ENCODE measurements around the gene GRM1.

GRM1 gene

GRCh38 chr6:146381486-146381885 lies 352.6 kb downstream of the GRM1 start:
- Histone ChIP-seq H3K4me1 (no peaks in the 10 kb centered on the region), H3K36me3 (no peaks in the 10 kb centered on the region)
- no peak for TF ChIP-seq CTCF (IDR thresholded peaks at IDR 0.05)

DNA sequence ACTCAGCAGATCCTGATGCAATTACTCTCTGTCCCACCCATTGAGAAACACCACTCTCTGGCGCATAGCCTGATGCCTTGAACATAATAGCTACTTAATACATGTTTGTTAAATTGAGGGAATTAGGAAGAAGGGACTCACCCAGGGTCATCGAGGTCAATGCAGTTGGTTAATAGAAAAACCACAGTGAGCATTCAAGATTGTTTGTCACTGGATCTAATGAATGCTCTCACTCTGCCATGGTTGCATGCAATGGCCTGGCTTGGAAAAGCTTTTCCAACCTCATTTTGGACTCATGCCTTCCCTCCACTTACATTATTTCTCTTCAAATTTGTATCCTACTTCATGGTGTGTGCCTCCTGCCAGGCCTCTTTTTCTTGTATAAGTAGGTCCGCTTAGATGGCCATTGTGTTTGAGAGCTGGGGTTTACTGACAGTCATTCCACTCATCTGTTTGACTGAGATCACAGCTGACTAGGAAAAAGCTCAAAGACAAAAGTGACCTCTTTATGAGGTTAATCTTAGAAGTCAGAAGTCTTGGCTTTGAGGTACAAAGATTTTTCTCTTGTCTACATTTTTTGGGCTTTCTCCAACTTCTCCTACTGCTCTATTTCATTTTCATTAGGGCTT lies 360.0 kb downstream of the GRM1 start:
- Histone ChIP-seq H3K4me1 (no peaks in the 10 kb centered on the region), H3K27me3 (no peaks in the 10 kb centered on the region), H3K27ac (no peak overlapping the region), H3K4me3 (no peak overlapping the region), H3K9me3 (no peaks in the 10 kb centered on the region), H3K36me3 (no peaks in the 10 kb centered on the region)
- no peak for DNase-seq
- intact Hi-C loops (cut with DNase I; ENCODE audit: low total_unique reads): no loop called here
- no peak for TF ChIP-seq CTCF (IDR thresholded peaks at IDR 0.05)

More at GRCh38 chr6:146381486-146381885, 352.6 kb downstream of the GRM1 start:
- DNase-seq: no peak
- Histone ChIP-seq H3K27me3 (no peaks in the 10 kb centered on the region), H3K27ac (no peak overlapping the region), H3K9me3 (no peaks in the 10 kb centered on the region), H3K4me3 (no peak overlapping the region)
- intact Hi-C loops (cut with DNase I; ENCODE audit: low total_unique reads): no loop called here

GRCh38 chr6:146389740-146390139 lies 360.9 kb downstream of the GRM1 start:
- no peak for TF ChIP-seq CTCF (IDR thresholded peaks at IDR 0.05)
- no peaks in the 10 kb centered on the region for H3K27me3 ChIP-seq
- H3K9me3 ChIP-seq: no peaks in the 10 kb centered on the region
- no peak overlapping the region for H3K27ac ChIP-seq
- no peak overlapping the region for H3K4me3 ChIP-seq
- no peaks in the 10 kb centered on the region for H3K36me3 ChIP-seq
- no peak for DNase-seq
- H3K4me1 ChIP-seq: no peaks in the 10 kb centered on the region
- intact Hi-C loops (cut with DNase I; ENCODE audit: low total_unique reads): no loop called here

GRCh38 chr6:146397638-146398037 lies 368.8 kb downstream of the GRM1 start:
- no peak overlapping the region for H3K27ac ChIP-seq
- no peak for TF ChIP-seq CTCF (IDR thresholded peaks at IDR 0.05)
- H3K9me3 ChIP-seq: no peaks in the 10 kb centered on the region
- no peak overlapping the region for H3K4me3 ChIP-seq
- H3K4me1 ChIP-seq: no peaks in the 10 kb centered on the region
- no peaks in the 10 kb centered on the region for H3K27me3 ChIP-seq
- H3K36me3 ChIP-seq: no peaks in the 10 kb centered on the region
- DNase-seq: no peak
- intact Hi-C loops (cut with DNase I; ENCODE audit: low total_unique reads): no loop called here

- Histone ChIP-seq H3K4me1 (no peaks in the 10 kb centered on the region), H3K36me3 (no peaks in the 10 kb centered on the region), H3K27me3 (no peaks in the 10 kb centered on the region), H3K27ac (no peak overlapping the region), H3K9me3 (no peaks in the 10 kb centered on the region), H3K4me3 (no peak overlapping the region)
- no peak for TF ChIP-seq CTCF (IDR thresholded peaks at IDR 0.05)
- intact Hi-C loops (cut with DNase I; ENCODE audit: low total_unique reads): no loop called here
- no peak for DNase-seq
These were observed 373.6 kb downstream of the GRM1 start for GRCh38 chr6:146402476-146402875.

DNA sequence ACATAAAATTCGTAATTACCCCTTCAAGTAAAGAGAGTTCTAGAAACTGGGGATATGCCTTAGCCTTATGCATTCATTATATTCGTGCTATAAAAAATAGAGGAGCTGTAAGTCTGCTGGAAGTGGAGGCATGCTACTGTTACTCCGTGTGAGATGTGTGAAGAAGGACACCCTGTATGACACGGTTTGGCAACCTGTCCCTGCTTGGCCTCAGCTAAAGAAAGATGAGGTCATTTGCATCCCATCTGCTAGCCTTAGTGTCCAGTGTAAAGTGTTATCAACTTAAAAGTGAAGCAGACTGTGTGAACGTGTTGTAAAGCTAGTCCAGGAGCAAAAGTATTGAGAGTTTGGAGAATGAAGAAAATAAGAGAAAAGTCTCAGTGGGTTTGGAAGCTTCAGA lies 379.7 kb downstream of the GRM1 start:
- intact Hi-C loops (cut with DNase I; ENCODE audit: low total_unique reads): no loop called here
- Histone ChIP-seq H3K4me3 (no peak overlapping the region), H3K27me3 (no peaks in the 10 kb centered on the region), H3K9me3 (no peaks in the 10 kb centered on the region), H3K36me3 (no peaks in the 10 kb centered on the region), H3K27ac (no peak overlapping the region), H3K4me1 (no peaks in the 10 kb centered on the region)
- no peak for DNase-seq
- TF ChIP-seq CTCF (IDR thresholded peaks at IDR 0.05): no peak

Measured in tibial artery (tissue), 4 donors.